Thyroid gland (tissue), 4 donors: ENCODE results near the gene HIC1. TPM values are rescaled to one million over a fixed set of nuclear protein-coding genes. Genes with fewer than 3 reads are reported as not detected.

Source experiments
- DNase-seq, 2 donors: peaks; one replicate each; pipeline ENCODE4 v3.0.0-alpha.2; 2019
- H3K27ac ChIP-seq, 3 donors: fragments of 200-600 bp; sonication (generic); 1 replicate in 2 of 3; 2 replicates in 1 of 3; pipeline ENCODE4 v1.5.1; 2016 to 2019; ENCODE audit warnings: mild to moderate bottlenecking in 1 of 3, moderate library complexity in 1 of 3
- H3K27me3 ChIP-seq: fragments of 200-600 bp; sonication (generic); one replicate; pipeline ENCODE4 v1.5.1; 2019
- H3K36me3 ChIP-seq, 2 donors: fragments of 200-600 bp; sonication (generic); one replicate each; pipeline ENCODE4 v1.5.1; 2016 to 2019
- H3K4me1 ChIP-seq, 2 donors: fragments of 200-600 bp; sonication (generic); one replicate each; pipeline ENCODE4 v1.5.1; 2017 to 2019
- H3K4me3 ChIP-seq, 3 donors: fragments of 200-600 bp; sonication (generic); replicated peaks in 1 of 3; 1 replicate in 2 of 3; 2 replicates in 1 of 3; pipeline ENCODE4 v1.5.1; 2016; ENCODE audit warnings: mild to moderate bottlenecking in 1 of 3
- H3K9me3 ChIP-seq: fragments of 200-600 bp; sonication (generic); one replicate; pipeline ENCODE4 v1.5.1; 2017
- CTCF ChIP-seq, 6 experiments: fragments of 200-600 bp in 3 of 6; fragments of 450-650 bp in 3 of 6; sonication (generic) in 3 of 6; IDR thresholded peaks; one replicate each; pipeline ENCODE4 v1.5.1; 2016 to 2019; ENCODE audit warnings: antibody characterized with exemption in 6 of 6, mild to moderate bottlenecking in 2 of 6, inconsistent platforms in 1 of 6, moderate library complexity in 1 of 6
- POLR2A ChIP-seq, 2 donors: fragments of 450-650 bp; IDR thresholded peaks; one replicate each; pipeline ENCODE4 v1.6.1; 2017; ENCODE audit warnings: antibody characterized with exemption in 2 of 2, mild to moderate bottlenecking in 2 of 2, moderate library complexity in 1 of 2
- WGBS, 2 donors: methylation state at CpG; one replicate each; pipeline ENCODE4 v1.1.5; 2017; 5-methylcytosine and 5-hydroxymethylcytosine counted together
- intact Hi-C: fragments of 100-400 bp; cut with DNase I; formaldehyde crosslinking; loops from one replicate; pipeline ENCODE4 v1.15.1; 2023
- total RNA-seq, 4 donors: library from RNA; depleted of rRNA; stranded (reverse); fragments of >200 nt; gene quantifications; one replicate each; pipeline ENCODE4 v1.2.3, GENCODE V29; 2016

HIC1 gene
- total RNA-seq, 4 donors from 2014 or later, result 13.3 to 23.2 (median 18.3) TPM

GRCh38 chr17:2077040-2077439, 22.1 kb downstream of the HIC1 start:
- TF ChIP-seq CTCF (IDR thresholded peaks at IDR 0.05), result no peak
- no peak for TF ChIP-seq POLR2A (IDR thresholded peaks at IDR 0.05)
- intact Hi-C loops, result no loop called here
- 89 to 91% methylated on average over 7 to 8 of the region's 8 CpGs for WGBS, 2 donors
- no peak overlapping the region for H3K4me3 ChIP-seq
- H3K36me3 ChIP-seq, result peaks cover 9 to 15% of the 10 kb centered on the region in 2 donors
- H3K27ac ChIP-seq, result peak overlapping the region in 1 of 3 donors; percentile 78
- H3K27me3 ChIP-seq, result no peaks in the 10 kb centered on the region
- DNase-seq, result no peak
- H3K9me3 ChIP-seq, result no peaks in the 10 kb centered on the region
- peaks cover 0 to 13% of the 10 kb centered on the region in 2 donors for H3K4me1 ChIP-seq

GRCh38 chr17:2081564-2081963, 26.7 kb downstream of the HIC1 start:
- Histone ChIP-seq H3K36me3 (peaks cover 9 to 15% of the 10 kb centered on the region in 2 donors), H3K27me3 (no peaks in the 10 kb centered on the region), H3K27ac (no peak overlapping the region), H3K9me3 (no peaks in the 10 kb centered on the region), H3K4me1 (peaks cover 0 to 32% of the 10 kb centered on the region in 2 donors), H3K4me3 (no peak overlapping the region)
- intact Hi-C loops, result no loop called here
- no peak for DNase-seq
- TF ChIP-seq CTCF (IDR thresholded peaks at IDR 0.05), result no peak
- TF ChIP-seq POLR2A (IDR thresholded peaks at IDR 0.05), result no peak
- WGBS, 2 donors, result 93 to 95% methylated on average over 9 of the region's 9 CpGs

GRCh38 chr17:2082003-2082781, 27.3 kb downstream of the HIC1 start:
- no peak overlapping the region for H3K4me3 ChIP-seq
- H3K27me3 ChIP-seq, result no peaks in the 10 kb centered on the region
- peaks cover 0 to 39% of the 10 kb centered on the region in 2 donors for H3K4me1 ChIP-seq
- WGBS, 2 donors, result 87 to 88% methylated on average over 9 of the region's 9 CpGs
- no peaks in the 10 kb centered on the region for H3K9me3 ChIP-seq
- no peak for TF ChIP-seq POLR2A (IDR thresholded peaks at IDR 0.05)
- no peak for TF ChIP-seq CTCF (IDR thresholded peaks at IDR 0.05)
- peak overlapping the region in 1 of 3 donors; percentile 69 for H3K27ac ChIP-seq
- intact Hi-C loops, result no loop called here
- DNase-seq, result no peak
- peaks cover 9 to 15% of the 10 kb centered on the region in 2 donors for H3K36me3 ChIP-seq

- H3K4me1 ChIP-seq, result peaks cover 0 to 53% of the 10 kb centered on the region in 2 donors
- 65 to 70% methylated on average over 7 of the region's 7 CpGs for WGBS, 2 donors
- peaks cover 9 to 15% of the 10 kb centered on the region in 2 donors for H3K36me3 ChIP-seq
- H3K9me3 ChIP-seq, result no peaks in the 10 kb centered on the region
- no peaks in the 10 kb centered on the region for H3K27me3 ChIP-seq
- H3K27ac ChIP-seq, result peak overlapping the region; percentile 28 to 69 (median 64)
- H3K4me3 ChIP-seq, result no peak overlapping the region
- intact Hi-C loops, result no loop called here
- no peak for TF ChIP-seq CTCF (IDR thresholded peaks at IDR 0.05)
- TF ChIP-seq POLR2A (IDR thresholded peaks at IDR 0.05), result no peak
- DNase-seq, result no peak
These were observed 28.7 kb downstream of the HIC1 start for GRCh38 chr17:2083613-2084035.

GRCh38 chr17:2084036-2084765, 29.3 kb downstream of the HIC1 start:
- no peak overlapping the region for H3K4me3 ChIP-seq
- H3K4me1 ChIP-seq, result peaks cover 0 to 59% of the 10 kb centered on the region in 2 donors
- DNase-seq, result no peak
- no peak for TF ChIP-seq POLR2A (IDR thresholded peaks at IDR 0.05)
- no peak for TF ChIP-seq CTCF (IDR thresholded peaks at IDR 0.05)
- no peaks in the 10 kb centered on the region for H3K27me3 ChIP-seq
- no peaks in the 10 kb centered on the region for H3K9me3 ChIP-seq
- peaks cover 9 to 10% of the 10 kb centered on the region in 2 donors for H3K36me3 ChIP-seq
- intact Hi-C loops, result no loop called here
- WGBS, 2 donors, result 65 to 77% methylated on average over 7 to 8 of the region's 8 CpGs
- peak overlapping the region; percentile 28 to 69 (median 64) for H3K27ac ChIP-seq
